Heart right ventricle (tissue), 16 donors: ENCODE results near the gene MRI1. TPM values are rescaled to one million over a fixed set of nuclear protein-coding genes. Genes with fewer than 3 reads are reported as not detected.
A peak's percentile ranks its signal among the peaks of the same experiment; 100 is the strongest.

Source experiments
- ATAC-seq, 8 donors: fragments of 200-7000 bp; cut with Tn5 transposase; one replicate each; pipeline ENCODE4 v1.9.1; 2020; ENCODE audit warnings: mild to moderate bottlenecking in 8 of 8, moderate library complexity in 8 of 8, moderate number of reproducible peaks in 1 of 8
- DNase-seq, 2 donors: peaks; one replicate each; pipeline ENCODE4 v3.0.0-alpha.2; 2020
- H3K27ac ChIP-seq, 10 donors: fragments of 200-600 bp; sonication (generic) in 2 of 10; one replicate each; pipeline versions ENCODE4 v1.5.0 to v1.8.0; 2020 to 2022; ENCODE audit warnings: mild to moderate bottlenecking in 3 of 10
- H3K27me3 ChIP-seq, 7 donors: fragments of 200-600 bp; one replicate each; pipeline ENCODE4 v1.8.0; 2021 to 2022; ENCODE audit warnings: mild to moderate bottlenecking in 2 of 7
- H3K36me3 ChIP-seq, 9 donors: fragments of 200-600 bp; sonication (generic) in 1 of 9; one replicate each; pipeline versions ENCODE4 v1.5.0 to v1.8.0; 2020 to 2022; ENCODE audit warnings: mild to moderate bottlenecking in 2 of 9
- H3K4me1 ChIP-seq, 9 donors: fragments of 200-600 bp; sonication (generic) in 1 of 9; one replicate each; pipeline versions ENCODE4 v1.5.0 to v1.8.0; 2020 to 2022; ENCODE audit warnings: mild to moderate bottlenecking in 4 of 9
- H3K4me3 ChIP-seq, 10 donors: fragments of 200-600 bp; sonication (generic) in 2 of 10; one replicate each; pipeline versions ENCODE4 v1.5.0 to v1.8.0; 2020 to 2022; ENCODE audit warnings: mild to moderate bottlenecking in 7 of 10, moderate library complexity in 2 of 10
- H3K9me3 ChIP-seq, 11 donors: fragments of 200-600 bp in 10 of 11; sonication (generic) in 2 of 11; one replicate each; pipeline versions ENCODE4 v1.5.0 to v1.8.0; 2013 to 2022; ENCODE audit warnings: mild to moderate bottlenecking in 2 of 11, control low read depth in 1 of 11, moderate library complexity in 1 of 11
- CTCF ChIP-seq, 9 donors: fragments of 200-600 bp; sonication (generic) in 2 of 9; IDR thresholded peaks; one replicate each; pipeline versions ENCODE4 v1.5.0 to v1.8.0; 2021 to 2022; ENCODE audit warnings: antibody characterized with exemption in 9 of 9, mild to moderate bottlenecking in 5 of 9, moderate library complexity in 1 of 9
- WGBS, 2 donors: extraction: QIAGEN DNeasy Blood & Tissue Kit; methylation state at CpG; one replicate each; pipeline ENCODE4 v1.1.7; 2013; ENCODE audit warnings: inconsistent platforms in 1 of 2; 5-methylcytosine and 5-hydroxymethylcytosine counted together
- intact Hi-C, 10 donors: fragments of 100-400 bp; cut with DNase I; formaldehyde crosslinking; loops; one replicate each; pipeline versions ENCODE4 v1.11.1 to v1.14.2; 2022
- polyA plus RNA-seq, 2 donors: library from polyadenylated mRNA; stranded (reverse); fragments of 200-250 nt; gene quantifications; one replicate each; pipeline ENCODE4 v1.2.3, GENCODE V29; 2013
- total RNA-seq, 10 donors: library from RNA; stranded (reverse); fragmentation: NEBNext Ultra II Directional in 3 of 10; extraction: Animal tissue kit (Norgen Biotek cat#: 25700) in 3 of 10; gene quantifications; one replicate each; pipeline versions ENCODE4 v1.2.1 to v1.2.4, GENCODE V29; 2021 to 2023
- donor health status: Arrhythmogenic right ventricular cardiomyopathy.
- donor health status: ischemic (EF 13 %, LVEDD 7.1; RV severe dilation, severe dysfunction).
- donor health status: healthy with polysubstance abuse.
- donor health status: DM: no; HTN: yes; CAD: no.
- donor health status: DM: no; HTN: no; CAD: no.
- donor health status: ischemic (EF 25% LVEDD 6.9; RV normal size, moderate dysfunction).
- donor health status: ischemic (EF 25% LVEDD 5.7; RV mildly dilated, moderate dysfunction).
- donor health status: healthy.
- donor health status: DM: yes; HTN: yes; CAD: no.
- donor health status: Ischemic cardiomyopathy.
- donor health status: ischemic (EF 35%, LVEDD 5.7; RV mildly dilated, moderate dysfunction).
- donor health status: nonischemic (EF 11% LVEDD 7.7; RV severe dilation, severe dysfunction).
- donor health status: DM: yes; HTN: yes; CAD: no.
- donor health status: PGD.
- donor health status: ischemic (EF 29% LVEDD 5.4; RV normal size, mild dysfunction).
- donor health status: nonischemic (EF 23%, LVEDD 6.1; RV moderate dilation, normal function).

MRI1 gene
- total and polyA plus RNA-seq, 12 donors, result 9.9 to 18.7 (median 13.0) TPM

DNA sequence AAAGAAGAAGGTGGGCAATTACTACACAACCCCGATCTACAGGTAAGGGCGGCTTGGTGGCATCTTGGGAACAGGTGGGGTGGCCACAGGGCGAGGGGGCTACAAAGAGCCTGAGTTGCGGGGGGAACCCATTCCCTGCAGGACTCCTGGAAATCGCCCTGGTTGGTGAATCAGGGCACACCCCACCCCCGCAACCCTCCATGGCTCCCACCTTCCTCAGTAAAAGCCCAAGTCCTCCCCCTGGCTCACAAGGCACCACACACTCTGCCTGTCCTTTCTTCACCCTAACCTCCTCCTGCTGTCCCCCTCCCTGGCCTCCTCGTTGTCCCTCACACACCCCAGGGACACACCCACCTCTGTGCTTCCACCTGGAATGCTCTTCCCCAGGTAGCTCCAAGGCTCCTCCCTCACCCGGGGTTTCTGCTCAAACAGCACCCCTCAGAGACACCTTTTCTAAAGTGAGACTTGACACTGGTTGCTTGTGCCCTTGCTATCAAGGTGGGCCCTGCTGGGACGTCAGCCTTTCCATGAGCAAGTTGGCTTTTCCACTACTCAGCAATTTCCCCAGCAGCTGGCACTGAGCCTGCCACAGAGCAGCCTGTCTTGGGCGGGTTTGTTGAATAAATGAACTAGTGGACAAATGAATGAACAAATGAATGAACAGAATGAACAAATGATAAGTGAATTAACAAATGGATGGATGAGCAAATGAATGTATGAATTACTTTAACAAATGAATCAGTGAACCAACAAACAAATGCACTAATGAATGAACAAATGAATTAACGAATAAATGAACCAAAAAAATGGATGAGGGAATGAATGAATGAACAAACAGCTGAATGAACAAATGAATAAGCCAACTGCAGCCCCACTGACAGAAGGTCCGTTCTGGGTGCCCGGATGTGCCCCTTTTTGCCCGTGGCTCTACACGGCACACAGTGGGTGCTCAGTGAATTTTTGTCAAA, 6.2 kb upstream of the MRI1 start:
- no peak overlapping the region for H3K27ac ChIP-seq
- ATAC-seq (no peak), DNase-seq (no peak)
- TF ChIP-seq CTCF (IDR thresholded peaks at IDR 0.05), result no peak
- H3K4me3 ChIP-seq, result no peak overlapping the region
- peaks cover 10 to 100% (median 69%) of the 10 kb centered on the region in 9 donors for H3K36me3 ChIP-seq
- H3K27me3 ChIP-seq, result no peaks in the 10 kb centered on the region
- no peaks in the 10 kb centered on the region for H3K9me3 ChIP-seq
- 87 to 93% methylated on average over 15 of the region's 15 CpGs for WGBS, 2 donors
- intact Hi-C loops, result no loop called here
- H3K4me1 ChIP-seq, result no peaks in the 10 kb centered on the region

- H3K36me3 ChIP-seq, result peaks cover 10 to 99% (median 70%) of the 10 kb centered on the region in 9 donors
- H3K4me3 ChIP-seq, result no peak overlapping the region
- intact Hi-C loops, result no loop called here
- no peaks in the 10 kb centered on the region for H3K27me3 ChIP-seq
- no peak for TF ChIP-seq CTCF (IDR thresholded peaks at IDR 0.05)
- H3K9me3 ChIP-seq, result no peaks in the 10 kb centered on the region
- ATAC-seq, result no peak
- H3K27ac ChIP-seq, result no peak overlapping the region
- 95 to 96% methylated on average over 24 of the region's 24 CpGs for WGBS, 2 donors
- H3K4me1 ChIP-seq, result peaks cover 0 to 4% (median 0%) of the 10 kb centered on the region in 9 donors
- no peak for DNase-seq
Measured at GRCh38 chr19:13758795-13759194, 5.5 kb upstream of the MRI1 start.

DNA sequence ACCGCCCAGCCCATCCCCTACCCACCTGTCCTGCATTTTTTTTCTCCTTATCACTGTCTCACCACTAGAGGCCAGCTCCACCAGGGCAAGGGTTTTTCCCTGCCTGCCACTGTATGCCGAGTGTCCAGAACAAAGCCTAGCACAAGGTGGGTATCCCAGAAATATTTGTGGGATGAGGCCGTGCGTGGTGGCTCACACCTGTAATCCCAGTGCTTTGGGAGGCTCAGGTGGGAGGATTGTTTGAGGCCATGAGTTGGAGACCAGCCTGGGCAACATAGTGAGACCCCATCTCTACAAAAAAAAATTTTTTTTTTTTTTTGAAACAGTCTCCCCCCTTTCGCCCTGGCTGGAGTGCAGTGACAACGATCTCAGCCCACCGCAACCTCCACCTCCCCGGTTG, 2.9 kb upstream of the MRI1 start:
- Histone ChIP-seq H3K9me3 (no peaks in the 10 kb centered on the region), H3K27me3 (no peaks in the 10 kb centered on the region), H3K4me3 (no peak overlapping the region), H3K27ac (no peak overlapping the region), H3K4me1 (peaks cover 0 to 15% (median 10%) of the 10 kb centered on the region in 9 donors), H3K36me3 (peaks cover 3 to 72% (median 49%) of the 10 kb centered on the region in 9 donors)
- ATAC-seq (no peak), DNase-seq (no peak)
- TF ChIP-seq CTCF (IDR thresholded peaks at IDR 0.05), result no peak
- 84 to 97% methylated on average over 8 of the region's 8 CpGs for WGBS, 2 donors
- intact Hi-C loops, result loop anchor here in 1 of 10 donors (10.0 kb wide), 1 partner anchor 313 kb away; the partner anchor contains the start of gene MISP3

DNA sequence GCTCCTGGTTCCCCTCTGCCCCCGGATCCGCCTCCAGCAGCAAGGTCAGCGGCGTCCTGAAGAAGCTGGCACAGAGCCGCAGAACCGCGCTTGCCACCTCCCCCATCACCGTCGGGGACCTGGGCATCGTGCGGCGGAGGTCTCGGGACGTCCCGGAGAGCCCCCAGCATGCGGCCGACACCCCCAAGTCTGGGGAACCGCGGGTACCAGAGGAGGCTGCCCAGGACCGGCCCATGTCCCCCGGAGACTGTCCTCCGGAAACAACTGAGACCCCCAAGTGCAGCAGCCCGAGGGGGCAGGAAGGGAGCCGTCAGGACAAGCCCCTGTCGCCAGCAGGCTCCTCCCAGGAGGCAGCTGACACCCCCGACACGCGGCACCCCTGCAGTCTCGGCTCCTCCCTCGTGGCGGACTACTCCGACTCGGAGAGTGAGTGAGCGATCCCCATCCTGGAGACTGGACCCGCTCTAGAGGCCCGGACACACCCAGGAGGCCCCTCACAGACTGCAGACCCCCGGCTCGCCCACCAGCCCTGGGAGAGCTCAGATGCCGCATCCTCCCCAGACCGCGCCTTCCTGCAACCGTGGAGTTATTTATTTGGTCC, 1.6 kb upstream of the MRI1 start:
- Histone ChIP-seq H3K4me1 (peaks cover 0 to 15% (median 10%) of the 10 kb centered on the region in 9 donors), H3K36me3 (peaks cover 3 to 59% (median 38%) of the 10 kb centered on the region in 9 donors), H3K4me3 (no peak overlapping the region), H3K9me3 (no peaks in the 10 kb centered on the region), H3K27me3 (no peaks in the 10 kb centered on the region), H3K27ac (no peak overlapping the region)
- 87 to 91% methylated on average over 42 of the region's 42 CpGs for WGBS, 2 donors
- intact Hi-C loops, result loop anchor here in 1 of 10 donors (10.0 kb wide), 1 partner anchor 312 kb away; the partner anchor contains the start of gene MISP3
- ATAC-seq (peak in 2 of 8 donors; percentile 2 to 32), DNase-seq (no peak)
- TF ChIP-seq CTCF (IDR thresholded peaks at IDR 0.05), result no peak
